Stimulated activated CD4-positive, alpha-beta T cell treated with anti-CD3 and anti-CD28 coated beads, Interleukin-12 subunit alpha, Interleukin-12 subunit beta, amount 100 ng/mL, for 4 hours (primary cell): Measurements from ENCODE around the gene SYNPO2.
"Not testable (repeated sequence)": the region's sequence is repeated elsewhere in the genome, so short reads cannot be mapped to it uniquely, and the experiment has no call there.

Experiments
- DNase-seq: peaks from one replicate; pipeline ENCODE4 v3.0.0-alpha.2; 2020

The SYNPO2 gene

GRCh38 chr4:119003001-119003400 lies 114.3 kb downstream of the SYNPO2 start:
- DNase-seq: not testable (repeated sequence)

- DNase-seq: no peak
Measured at GRCh38 chr4:119005928-119006460, 117.3 kb downstream of the SYNPO2 start.

- DNase-seq: no peak
Measured at GRCh38 chr4:119008761-119009160, 120.1 kb downstream of the SYNPO2 start.

DNA sequence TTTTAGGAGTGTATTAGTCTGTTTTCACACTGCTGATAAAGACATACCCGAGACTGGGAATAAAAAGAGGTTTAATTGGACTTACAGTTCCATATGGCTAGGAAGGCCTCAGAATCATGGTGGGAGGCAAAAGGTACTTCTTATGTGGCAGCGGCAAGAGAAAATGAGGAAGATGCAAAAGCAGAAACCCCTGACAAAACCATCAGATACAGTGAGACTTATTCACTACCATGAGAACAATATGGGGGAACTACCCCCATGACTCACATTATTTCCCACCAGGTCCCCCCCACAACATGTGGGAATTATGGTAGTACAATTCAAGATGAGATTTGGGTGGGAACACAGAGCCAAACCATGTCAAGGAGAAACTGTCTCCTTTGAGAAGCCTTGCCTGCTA lies 121.6 kb downstream of the SYNPO2 start:
- not testable (repeated sequence) for DNase-seq

- no peak for DNase-seq
Measured at GRCh38 chr4:119010909-119011606, 122.4 kb downstream of the SYNPO2 start.

- no peak for DNase-seq
Measured at GRCh38 chr4:119011607-119011988, 122.9 kb downstream of the SYNPO2 start.

DNA sequence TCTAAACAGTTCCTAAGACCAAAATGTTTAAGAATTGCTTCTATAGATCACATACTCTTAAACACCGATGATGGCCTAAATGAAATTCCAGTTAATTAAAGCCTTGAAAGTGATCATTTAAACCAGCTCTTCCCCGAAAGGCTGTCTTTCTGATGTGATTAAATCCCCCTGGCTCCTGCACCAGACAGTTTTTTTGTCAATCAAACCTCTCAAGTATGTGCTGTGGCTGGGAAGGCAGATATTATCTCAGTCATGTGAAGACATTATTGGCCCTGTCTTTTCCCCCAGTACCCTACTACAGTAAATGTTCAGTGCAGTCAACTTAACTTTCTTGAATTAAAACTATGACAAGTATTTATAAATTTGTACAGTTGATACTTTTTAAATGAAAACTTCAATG lies 126.0 kb downstream of the SYNPO2 start:
- no peak for DNase-seq

DNA sequence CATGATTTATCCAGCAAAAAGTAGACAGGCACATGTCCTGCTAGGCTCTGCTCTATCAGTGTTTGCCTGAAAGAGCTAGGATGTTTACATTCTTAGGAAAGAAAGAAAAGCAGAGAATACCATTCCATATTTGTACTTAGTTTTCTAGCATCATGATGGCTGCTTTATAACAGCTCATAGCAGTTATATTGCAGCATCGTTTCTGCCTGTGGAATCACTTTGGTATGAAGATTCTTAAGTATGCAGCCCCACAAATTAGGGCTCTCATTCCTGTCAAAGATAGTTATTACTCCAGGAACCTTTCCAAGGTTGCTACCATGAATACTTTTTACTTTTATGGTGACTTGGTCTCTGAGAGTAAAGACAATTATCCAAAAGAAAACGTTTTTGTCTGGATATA lies 128.0 kb downstream of the SYNPO2 start:
- no peak for DNase-seq

DNA sequence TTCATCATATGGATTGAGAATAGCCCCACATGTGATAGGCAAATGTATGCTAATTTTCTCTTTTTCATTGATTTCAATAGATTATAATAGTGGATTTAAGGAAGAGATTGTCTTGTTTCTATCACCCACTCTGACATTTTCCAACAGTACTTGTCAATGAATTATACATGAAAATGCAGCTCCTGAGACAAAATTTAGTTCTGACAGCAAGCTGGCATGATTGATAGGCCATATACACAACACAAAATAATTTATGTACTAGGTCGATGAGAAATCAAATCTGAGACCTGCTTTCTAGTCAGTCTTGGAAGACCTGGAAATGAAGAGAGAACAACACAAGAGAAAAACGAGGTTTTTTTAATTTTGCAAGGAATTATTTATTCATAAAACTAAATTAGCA lies 129.0 kb downstream of the SYNPO2 start:
- DNase-seq: no peak

DNA sequence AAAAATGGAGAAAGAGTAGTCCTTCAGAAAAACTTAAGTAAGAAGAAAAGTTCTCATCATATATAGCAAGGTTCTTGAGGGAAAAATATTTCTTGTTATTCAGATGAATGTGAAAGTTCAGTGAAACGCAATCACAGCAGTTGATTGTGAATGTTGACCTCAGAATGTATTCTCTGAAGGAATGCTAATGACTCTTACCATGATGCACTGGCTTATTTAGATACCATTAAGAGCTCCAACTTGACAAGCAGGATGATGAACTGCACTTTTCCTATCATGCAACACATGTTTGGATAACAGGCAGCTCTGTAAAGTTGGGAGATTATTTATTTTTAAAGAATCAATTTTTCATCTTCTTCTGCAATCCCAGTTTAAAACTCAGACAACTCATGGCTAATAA lies 131.5 kb downstream of the SYNPO2 start:
- DNase-seq: no peak

DNA sequence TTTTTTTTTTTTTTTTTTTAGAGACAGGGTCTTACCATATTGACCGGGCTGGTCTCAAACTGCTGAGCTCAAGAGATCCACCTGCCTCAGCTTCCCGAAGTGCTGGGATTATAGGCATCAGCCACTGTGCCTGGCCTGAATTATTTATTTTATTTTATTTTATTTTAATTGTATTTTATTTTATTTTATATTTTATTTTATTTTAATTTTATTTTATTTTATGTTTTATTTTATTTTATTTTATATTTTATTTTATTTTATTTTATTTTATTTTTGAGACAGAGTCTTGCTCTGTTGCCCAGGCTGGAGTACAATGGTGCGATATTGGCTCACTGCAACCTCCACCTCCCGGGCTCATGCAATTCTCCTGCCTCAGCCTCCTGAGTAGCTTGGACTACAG lies 133.9 kb downstream of the SYNPO2 start:
- DNase-seq: not testable (repeated sequence)

GRCh38 chr4:119024102-119024501 lies 135.4 kb downstream of the SYNPO2 start:
- DNase-seq: no peak

DNA sequence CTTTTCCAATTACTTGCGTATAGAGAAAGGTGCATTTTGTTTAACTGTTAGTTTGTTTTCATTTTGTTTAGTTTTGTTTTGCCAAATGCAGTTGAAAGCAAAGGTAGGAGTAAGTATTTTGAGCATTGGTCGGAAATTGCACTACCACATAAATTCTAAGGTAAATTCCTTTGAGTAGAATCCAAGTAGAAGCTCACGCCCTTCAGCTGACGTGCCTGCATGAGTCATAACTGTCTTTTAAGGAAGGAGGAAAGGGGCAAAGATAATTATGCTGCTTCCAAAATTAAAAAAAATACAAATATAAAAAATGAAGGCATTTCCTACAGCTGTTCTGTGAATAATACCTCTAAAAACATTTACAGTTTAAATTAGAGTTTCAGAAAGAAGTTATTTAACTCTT lies 136.8 kb downstream of the SYNPO2 start:
- DNase-seq: no peak

GRCh38 chr4:119025916-119026661 lies 137.4 kb downstream of the SYNPO2 start:
- no peak for DNase-seq

- DNase-seq: no peak
Measured at GRCh38 chr4:119026662-119027444, 138.2 kb downstream of the SYNPO2 start.

GRCh38 chr4:119027811-119028210 lies 139.2 kb downstream of the SYNPO2 start:
- no peak for DNase-seq

GRCh38 chr4:119028296-119028695 lies 139.6 kb downstream of the SYNPO2 start:
- DNase-seq: no peak

GRCh38 chr4:119029847-119030535 lies 141.3 kb downstream of the SYNPO2 start:
- DNase-seq: no peak

GRCh38 chr4:119030536-119030890 lies 141.9 kb downstream of the SYNPO2 start:
- DNase-seq: no peak

DNA sequence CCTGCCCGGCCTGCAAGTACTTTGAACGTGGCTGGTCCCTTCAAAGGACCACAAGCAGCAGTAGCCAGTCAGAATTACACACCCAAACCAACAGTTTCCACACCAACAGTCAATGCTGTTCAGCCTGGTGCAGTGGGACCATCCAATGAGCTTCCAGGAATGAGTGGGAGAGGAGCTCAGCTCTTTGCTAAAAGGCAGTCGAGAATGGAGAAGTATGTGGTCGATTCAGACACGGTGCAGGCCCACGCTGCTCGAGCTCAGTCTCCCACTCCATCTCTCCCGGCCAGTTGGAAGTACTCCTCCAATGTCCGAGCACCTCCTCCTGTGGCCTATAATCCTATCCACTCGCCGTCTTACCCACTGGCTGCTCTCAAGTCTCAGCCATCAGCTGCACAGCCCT lies 142.6 kb downstream of the SYNPO2 start:
- no peak for DNase-seq

DNA sequence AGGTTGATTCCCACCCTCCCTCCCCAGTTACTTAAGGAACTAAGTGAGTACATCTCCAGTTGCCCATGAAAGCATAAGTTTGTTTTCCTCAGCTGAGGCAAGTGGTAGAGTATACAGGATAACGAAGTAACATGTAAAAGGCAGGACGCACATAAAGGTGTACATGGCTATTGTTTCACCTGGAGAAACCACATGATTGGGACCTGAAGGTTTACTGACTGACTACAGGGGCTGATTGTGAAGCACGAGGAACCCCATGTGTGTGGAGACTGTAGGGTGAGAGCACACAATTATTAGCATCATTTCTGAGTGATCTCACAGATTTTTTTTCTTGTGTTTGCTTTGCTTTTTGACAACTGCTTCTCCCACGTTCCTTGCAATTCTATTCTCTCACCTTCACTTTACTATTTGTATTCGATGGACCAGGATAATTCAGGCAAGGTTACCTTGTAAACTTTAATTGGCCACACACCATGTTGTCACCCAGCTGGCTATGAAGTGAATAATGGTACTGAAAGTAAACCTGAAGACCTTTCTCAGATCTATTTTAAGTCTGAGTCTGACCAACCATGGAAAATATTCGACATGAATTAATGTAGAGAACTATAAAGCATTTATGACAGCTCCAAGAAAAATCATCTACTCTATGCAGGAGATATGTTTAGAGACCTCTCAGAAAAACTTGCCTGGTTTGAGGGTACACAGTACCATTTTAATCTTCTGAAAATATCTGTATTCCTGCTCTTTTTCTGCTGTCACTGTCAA lies 144.4 kb downstream of the SYNPO2 start:
- no peak for DNase-seq
